K562 (cell line): ENCODE data around the gene PPFIBP2. TPM values are rescaled to one million over a fixed set of nuclear protein-coding genes. Genes with fewer than 3 reads are reported as not detected.

Source experiments
- ATAC-seq: fragments of 200-7000 bp; cut with Tn5 transposase; 3 replicates; pipeline ENCODE4 v1.9.1; 2020; ENCODE audit warnings: moderate library complexity
- BruUV-seq: library from RNA; stranded (reverse); fragments of 400-500 nt; replicated peaks from 2 replicates; lab custom pipeline; 2021; lab: Mats Ljungman, UMichigan
- CTCF ChIA-PET: fragments of 300-600 bp; formaldehyde crosslinking; extraction: SDS; loops from one replicate; lab custom pipeline; 2021; ENCODE audit warnings: low intra/inter-chr PET ratio; lab: Yijun Ruan, JAX
- POLR2A ChIA-PET: fragments of 300-600, 350-650 bp; sonication (Branson Sonifier 250); formaldehyde crosslinking; extraction: SDS; loops from one replicate; lab custom pipeline; 2021; ENCODE audit warnings: antibody characterized with exemption, inconsistent platforms; lab: Yijun Ruan, JAX
- DNase-seq, 4 experiments: peaks; one replicate each; pipeline versions ENCODE4 v3.0.0 to v3.0.0-alpha.2; 2011 to 2018; ENCODE audit warnings: low spot score in 3 of 4, mixed read lengths in 3 of 4; ENCODE audit errors: extremely low read depth in 1 of 4
- FAIRE-seq: peaks from 2 replicates; lab custom pipeline; 2011; peaks lifted over from hg19 to GRCh38; lab: Jason Lieb, UNC
- H2AFZ ChIP-seq: 2 replicates; pipeline ENCODE4 v1.6.0; 2011; ENCODE audit warnings: low read depth, low read length, control low read depth, inconsistent platforms
- H3K27ac ChIP-seq: fragments of 200-600 bp; 3 replicates; pipeline ENCODE4 v1.8.0; 2011; ENCODE audit warnings: low read depth, mild to moderate bottlenecking, control low read depth, inconsistent platforms, low read length, moderate library complexity, mixed read lengths; ENCODE audit errors: extremely low read depth
- H3K27me3 ChIP-seq, 2 experiments: fragments of 300-600 bp in 1 of 2; 2 replicates in 1 of 2; 3 replicates in 1 of 2; pipeline versions ENCODE4 v1.6.0 to v1.8.0; 2011; ENCODE audit warnings: inconsistent platforms in 2 of 2, low read length in 2 of 2, mild to moderate bottlenecking in 1 of 2, mixed read lengths in 1 of 2, moderate library complexity in 1 of 2; ENCODE audit not compliant: control insufficient read depth in 2 of 2, insufficient read depth in 2 of 2
- H3K36me3 ChIP-seq: fragments of 300-600 bp; 3 replicates; pipeline ENCODE4 v1.8.0; 2011; ENCODE audit warnings: mild to moderate bottlenecking, low read length, inconsistent platforms; ENCODE audit not compliant: control insufficient read depth, insufficient read depth
- H3K4me1 ChIP-seq, 2 experiments: fragments of 200-600 bp in 1 of 2; replicated peaks in 1 of 2; 2 replicates in 1 of 2; 3 replicates in 1 of 2; pipeline versions ENCODE4 v1.5.1 to v1.8.0; 2011; ENCODE audit warnings: inconsistent platforms in 2 of 2, low read length in 2 of 2, mild to moderate bottlenecking in 1 of 2, mixed read lengths in 1 of 2, moderate library complexity in 1 of 2; ENCODE audit not compliant: control insufficient read depth in 2 of 2, insufficient read depth in 2 of 2
- H3K4me2 ChIP-seq: 2 replicates; pipeline ENCODE4 v1.6.1; 2011; ENCODE audit warnings: low read length, control low read depth, inconsistent platforms, mixed read lengths; ENCODE audit not compliant: insufficient read depth
- H3K4me3 ChIP-seq: fragments of 200-600 bp; sonication (generic), shearing (Covaris generic); 2 replicates; pipeline ENCODE4 v1.5.1; 2016; ENCODE audit warnings: control low read depth, inconsistent platforms
- H3K79me2 ChIP-seq: fragments of 200-600 bp; 3 replicates; pipeline ENCODE4 v1.8.0; 2011; ENCODE audit warnings: low read length, inconsistent platforms; ENCODE audit not compliant: control insufficient read depth, insufficient read depth
- H3K9ac ChIP-seq, 2 experiments: 2 replicates each; pipeline versions ENCODE4 v1.6.0 to v1.6.1; 2011; ENCODE audit warnings: low read depth in 2 of 2, low read length in 2 of 2, control low read depth in 1 of 2, inconsistent platforms in 1 of 2, mild to moderate bottlenecking in 1 of 2, mixed read lengths in 1 of 2; ENCODE audit not compliant: insufficient read depth in 1 of 2
- H3K9me1 ChIP-seq: one replicate; pipeline ENCODE4 v1.6.0; 2011; ENCODE audit warnings: inconsistent platforms, mild to moderate bottlenecking, low read length, moderate library complexity; ENCODE audit not compliant: control insufficient read depth, insufficient read depth
- H3K9me3 ChIP-seq: replicated peaks from 2 replicates; pipeline ENCODE4 v1.5.1; 2011; ENCODE audit warnings: low read depth, low read length, inconsistent platforms; ENCODE audit not compliant: control insufficient read depth, insufficient read depth
- H4K20me1 ChIP-seq: replicated peaks from 2 replicates; pipeline ENCODE4 v1.6.1; 2011; ENCODE audit warnings: low read length, inconsistent platforms, mixed read lengths; ENCODE audit not compliant: control insufficient read depth, insufficient read depth
- WGBS: fragments of 100-300 bp; shearing (Covaris generic); methylation state at CpG from one replicate; pipeline ENCODE4 v1.1.6; 2016; ENCODE audit warnings: low coverage, mixed read lengths; ENCODE audit not compliant: insufficient coverage; ENCODE audit errors: missing lambda C conversion rate; 5-methylcytosine and 5-hydroxymethylcytosine counted together
- in situ Hi-C: fragments of 300-500 bp; cut with MboI; formaldehyde crosslinking; loops from 4 replicates; pipeline ENCODE4 v1.15.0; 2018; ENCODE audit warnings: inconsistent platforms, mixed read lengths
- intact Hi-C: fragments of 100-400 bp; cut with micrococcal nuclease; formaldehyde crosslinking; loops from 2 replicates; pipeline ENCODE4 v1.14.2; 2022
- polyA plus RNA-seq, 8 experiments: library from polyadenylated mRNA; depleted of rRNA in 4 of 8; stranded (reverse) in 5 of 8; unstranded in 3 of 8; fragments of >200 nt; fragmentation: Nextera tagmentation in 2 of 8; fragmentation: Illumina TruSeq in 1 of 8; extraction: Ambion mirVana in 2 of 8; extraction: Trizol in 1 of 8; gene quantifications; 2 replicates each; pipeline versions ENCODE4 v1.2.1 to v1.2.3, GENCODE V29; 2011 to 2014; ENCODE audit warnings: inconsistent platforms in 1 of 8, missing spikeins in 1 of 8
- total RNA-seq, 7 experiments: library from RNA; depleted of rRNA in 6 of 7; stranded (reverse); fragments of >200 nt in 6 of 7; fragmentation: Illumina TruSeq in 2 of 7; extraction: Trizol in 2 of 7; gene quantifications; 2 replicates each; pipeline versions ENCODE4 v1.2.1 to v1.2.3, GENCODE V29; 2011 to 2021; ENCODE audit warnings: low replicate concordance in 1 of 7
- TF ChIP-seq, protein P1 (sequence below): IDR thresholded peaks from 2 replicates; pipeline ENCODE4 v1.6.1; 2011; ENCODE audit not compliant: insufficient read length; ENCODE audit errors: extremely low read depth

PPFIBP2 gene
- total and polyA plus RNA-seq, 9 of the 15 experiments (the other 6 are each of a cell fraction or from before 2014, with no cell fraction given) = 0.18 to 3.4 (median 1.2) TPM

- Histone ChIP-seq H3K9me1 (no peaks in the 10 kb centered on the region), H4K20me1 (0 out of 2 replicates have a peak, but pooled peaks cover 5% of the 10 kb centered on the region), H2AFZ (no peak overlapping the region), H3K27me3 (peaks cover 0 to 18% of the 10 kb centered on the region in 2 experiments; a peak in 2 of 5 replicates), H3K4me1 (no peaks in the 10 kb centered on the region), H3K36me3 (no peaks in the 10 kb centered on the region), H3K9ac (no peak overlapping the region), H3K79me2 (no peaks in the 10 kb centered on the region), H3K4me3 (no peak overlapping the region), H3K4me2 (no peak overlapping the region), H3K9me3 (no peaks in the 10 kb centered on the region), H3K27ac (no peak overlapping the region)
- no TSS peak for BruUV-seq
- TF ChIP-seq, protein P1, sequence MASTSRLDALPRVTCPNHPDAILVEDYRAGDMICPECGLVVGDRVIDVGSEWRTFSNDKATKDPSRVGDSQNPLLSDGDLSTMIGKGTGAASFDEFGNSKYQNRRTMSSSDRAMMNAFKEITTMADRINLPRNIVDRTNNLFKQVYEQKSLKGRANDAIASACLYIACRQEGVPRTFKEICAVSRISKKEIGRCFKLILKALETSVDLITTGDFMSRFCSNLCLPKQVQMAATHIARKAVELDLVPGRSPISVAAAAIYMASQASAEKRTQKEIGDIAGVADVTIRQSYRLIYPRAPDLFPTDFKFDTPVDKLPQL = no peak
- DNase-seq (no peak), ATAC-seq (no peak), FAIRE-seq (no peak)
- CTCF ChIA-PET = no interaction called here
- 3% methylated on average over 8 of the region's 8 CpGs for WGBS
- POLR2A ChIA-PET = no interaction called here
- in situ Hi-C loops = no loop called here
- intact Hi-C loops = no loop called here
These were observed 18.8 kb downstream of the PPFIBP2 start for GRCh38 chr11:7532405-7533145.
